ENCODE measurements around the gene HYI. TPM values are rescaled to one million over a fixed set of nuclear protein-coding genes. Genes with fewer than 3 reads are reported as not detected.

HYI gene
- total and polyA plus RNA-seq, 2 experiments from 2014 or later: 14.3 to 18.9 TPM

GRCh38 chr1:43468414-43468813, 14.7 kb upstream of the HYI start:
- no peak for DNase-seq (ENCODE audit: low spot score)
- H3K36me3 Mint-ChIP-seq (ENCODE audit: low read depth): no peaks in the 10 kb centered on the region
- H3K4me2 ChIP-seq: no peak overlapping the region
- no peak overlapping the region for H3K4me3 Mint-ChIP-seq
- no peaks in the 10 kb centered on the region for H3K36me3 ChIP-seq (ENCODE audit: insufficient read depth)
- H3K27ac Mint-ChIP-seq: no peak overlapping the region
- H3K4me1 Mint-ChIP-seq: peaks cover 13% of the 10 kb centered on the region
- no peaks in the 10 kb centered on the region for H3K4me1 ChIP-seq (ENCODE audit: insufficient read depth)
- no peaks in the 10 kb centered on the region for H3K9me3 Mint-ChIP-seq
- no peaks in the 10 kb centered on the region for H3F3A ChIP-seq (replicated peaks; ENCODE audit: low read depth)
- ATAC-seq: no peak
- H3K79me2 ChIP-seq (replicated peaks; ENCODE audit: insufficient read depth): no peaks in the 10 kb centered on the region
- no peak overlapping the region for H3K4me3 ChIP-seq
- H3K27me3 Mint-ChIP-seq (ENCODE audit: insufficient read depth, low read depth, poor library complexity): peaks cover 3% of the 10 kb centered on the region
- no peak overlapping the region for H3K27ac ChIP-seq (ENCODE audit: low read depth)
- no peak overlapping the region for H2AFZ ChIP-seq
- H3K27me3 ChIP-seq (ENCODE audit: insufficient read depth): no peaks in the 10 kb centered on the region
- TF ChIP-seq NANOG (IDR thresholded peaks at IDR 0.05; ENCODE audit: borderline replicate concordance): no peak
- TF ChIP-seq JUNB (IDR thresholded peaks at IDR 0.05; ENCODE audit: unreplicated experiment): no peak
- no peak for TF ChIP-seq ZNF114 (CRISPR knock-in tag; IDR thresholded peaks at IDR 0.05)
- TF ChIP-seq, protein P1, sequence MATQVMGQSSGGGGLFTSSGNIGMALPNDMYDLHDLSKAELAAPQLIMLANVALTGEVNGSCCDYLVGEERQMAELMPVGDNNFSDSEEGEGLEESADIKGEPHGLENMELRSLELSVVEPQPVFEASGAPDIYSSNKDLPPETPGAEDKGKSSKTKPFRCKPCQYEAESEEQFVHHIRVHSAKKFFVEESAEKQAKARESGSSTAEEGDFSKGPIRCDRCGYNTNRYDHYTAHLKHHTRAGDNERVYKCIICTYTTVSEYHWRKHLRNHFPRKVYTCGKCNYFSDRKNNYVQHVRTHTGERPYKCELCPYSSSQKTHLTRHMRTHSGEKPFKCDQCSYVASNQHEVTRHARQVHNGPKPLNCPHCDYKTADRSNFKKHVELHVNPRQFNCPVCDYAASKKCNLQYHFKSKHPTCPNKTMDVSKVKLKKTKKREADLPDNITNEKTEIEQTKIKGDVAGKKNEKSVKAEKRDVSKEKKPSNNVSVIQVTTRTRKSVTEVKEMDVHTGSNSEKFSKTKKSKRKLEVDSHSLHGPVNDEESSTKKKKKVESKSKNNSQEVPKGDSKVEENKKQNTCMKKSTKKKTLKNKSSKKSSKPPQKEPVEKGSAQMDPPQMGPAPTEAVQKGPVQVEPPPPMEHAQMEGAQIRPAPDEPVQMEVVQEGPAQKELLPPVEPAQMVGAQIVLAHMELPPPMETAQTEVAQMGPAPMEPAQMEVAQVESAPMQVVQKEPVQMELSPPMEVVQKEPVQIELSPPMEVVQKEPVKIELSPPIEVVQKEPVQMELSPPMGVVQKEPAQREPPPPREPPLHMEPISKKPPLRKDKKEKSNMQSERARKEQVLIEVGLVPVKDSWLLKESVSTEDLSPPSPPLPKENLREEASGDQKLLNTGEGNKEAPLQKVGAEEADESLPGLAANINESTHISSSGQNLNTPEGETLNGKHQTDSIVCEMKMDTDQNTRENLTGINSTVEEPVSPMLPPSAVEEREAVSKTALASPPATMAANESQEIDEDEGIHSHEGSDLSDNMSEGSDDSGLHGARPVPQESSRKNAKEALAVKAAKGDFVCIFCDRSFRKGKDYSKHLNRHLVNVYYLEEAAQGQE (IDR thresholded peaks at IDR 0.05; ENCODE audit: unreplicated experiment): no peak
- no peak for TF ChIP-seq ZNF462 (CRISPR knock-in tag; IDR thresholded peaks at IDR 0.05)
- no peak for TF ChIP-seq EZH2 (IDR thresholded peaks at IDR 0.05; ENCODE audit: low read depth, unreplicated experiment)
- no peak for TF ChIP-seq POLR2AphosphoS5 (IDR thresholded peaks at IDR 0.05; ENCODE audit: low read depth)
- TF ChIP-seq STAT1 (IDR thresholded peaks at IDR 0.05; ENCODE audit: unreplicated experiment): no peak
- no peak for TF ChIP-seq CREB1 (CRISPR knock-in tag; IDR thresholded peaks at IDR 0.05; ENCODE audit: low read depth)
- no peak for TF ChIP-seq CTCF (conservative IDR thresholded peaks at IDR 0.05; ENCODE audit: low read depth in 2 of 2)
- no peak for TF ChIP-seq ZNF331 (CRISPR knock-in tag; IDR thresholded peaks at IDR 0.05; ENCODE audit: low read depth)
- no peak for TF ChIP-seq ETS1 (IDR thresholded peaks at IDR 0.05)
- TF ChIP-seq EZH2phosphoT487 (IDR thresholded peaks at IDR 0.05; ENCODE audit: unreplicated experiment): no peak
- peaks cover 13% of the 10 kb centered on the region for H3K9me2 ChIP-seq (ENCODE audit: insufficient read depth)
- H4K20me1 ChIP-seq (replicated peaks; ENCODE audit: insufficient read depth): no peaks in the 10 kb centered on the region
